ENCODE measurements around the gene RDM1.
"Not testable (repeated sequence)": the region's sequence is repeated elsewhere in the genome, so short reads cannot be mapped to it uniquely, and the experiment has no call there.

RDM1 gene

GRCh38 chr17:35930211-35931065 lies at the start of gene RDM1:
Gene RDM1 (minus strand): TSS chr17:35930773. CDS start chr17:35930727, 46 bp downstream.
- peak; percentile 83 for DNase-seq

- DNase-seq, result no peak
Observed at GRCh38 chr17:35978346-35978745, 47.8 kb upstream of the RDM1 start.

GRCh38 chr17:35977509-35977908 lies 46.9 kb upstream of the RDM1 start:
- no peak for DNase-seq

GRCh38 chr17:35973333-35974260 lies 43.0 kb upstream of the RDM1 start:
- no peak for DNase-seq

- no peak for DNase-seq
Observed at GRCh38 chr17:35972945-35973332, 42.4 kb upstream of the RDM1 start.

- no peak for DNase-seq
Observed at GRCh38 chr17:35972535-35972934, 42.0 kb upstream of the RDM1 start.

- no peak for DNase-seq
Observed at GRCh38 chr17:35972066-35972465, 41.5 kb upstream of the RDM1 start.

GRCh38 chr17:35969558-35970380 lies 39.2 kb upstream of the RDM1 start:
- peak; percentile 84 for DNase-seq

- DNase-seq, result no peak
Observed at GRCh38 chr17:35968520-35969054, 38.0 kb upstream of the RDM1 start.

- no peak for DNase-seq
Observed at GRCh38 chr17:35965272-35965671, 34.7 kb upstream of the RDM1 start.

- no peak for DNase-seq
Observed at GRCh38 chr17:35963663-35964062, 33.1 kb upstream of the RDM1 start.

GRCh38 chr17:35953720-35954119 lies 23.1 kb upstream of the RDM1 start:
- DNase-seq, result no peak

- no peak for DNase-seq
Observed at GRCh38 chr17:35949401-35949800, 18.8 kb upstream of the RDM1 start.

GRCh38 chr17:35948092-35948491 lies 17.5 kb upstream of the RDM1 start:
- no peak for DNase-seq

GRCh38 chr17:35947156-35947585 lies 16.6 kb upstream of the RDM1 start:
- DNase-seq, result peak; percentile 43

- DNase-seq, result no peak
Observed at GRCh38 chr17:35944151-35944550, 13.6 kb upstream of the RDM1 start.

GRCh38 chr17:35943537-35943936 lies 13.0 kb upstream of the RDM1 start, which contains the start of gene LYZL6:
Gene LYZL6 (minus strand): TSS chr17:35943713. CDS start chr17:35939356, 4,357 bp downstream.
- no peak for DNase-seq

GRCh38 chr17:35942588-35943186 lies 12.1 kb upstream of the RDM1 start:
- DNase-seq, result no peak

- not testable (repeated sequence) for DNase-seq
Observed at GRCh38 chr17:35938492-35938891, 7.9 kb upstream of the RDM1 start.

GRCh38 chr17:35936063-35936462 lies 5.5 kb upstream of the RDM1 start:
- no peak for DNase-seq

- no peak for DNase-seq
Observed at GRCh38 chr17:35934760-35935159, 4.2 kb upstream of the RDM1 start.

GRCh38 chr17:35932586-35932985 lies 2.0 kb upstream of the RDM1 start:
- DNase-seq, result no peak
